Spleen (tissue), 7 donors: ENCODE results near the gene SSTR5.

Experiments used
- POLR2AphosphoS5 ChIP-seq, 3 donors: sonication (generic); formaldehyde crosslinking; IDR thresholded peaks; one replicate each; pipeline ENCODE4 v1.5.1; 2017; ENCODE audit warnings: antibody characterized with exemption in 3 of 3
- TF ChIP-seq, protein P1 (sequence below), 11 experiments: fragments of 200-600 bp in 7 of 11; fragments of 450-650 bp in 4 of 11; sonication (generic) in 4 of 11; IDR thresholded peaks in 8 of 11; conservative IDR thresholded peaks in 3 of 11; 1 replicate in 7 of 11; 2 replicates in 4 of 11; pipeline versions ENCODE4 v1.4.0 to v1.8.0; 2016 to 2021; ENCODE audit warnings: antibody characterized with exemption in 11 of 11, inconsistent platforms in 4 of 11, mild to moderate bottlenecking in 1 of 11
- donor health status: DM: no; HTN: no; CAD: no; lungs with moderate emphysema.
- donor health status: DM: no; HTN: no; CAD: no.
- donor health status: DM: no; HTN: no; CAD: no.

GRCh38 chr16:1124291-1124690, 51.7 kb downstream of the SSTR5 start:
- TF ChIP-seq, protein P1, sequence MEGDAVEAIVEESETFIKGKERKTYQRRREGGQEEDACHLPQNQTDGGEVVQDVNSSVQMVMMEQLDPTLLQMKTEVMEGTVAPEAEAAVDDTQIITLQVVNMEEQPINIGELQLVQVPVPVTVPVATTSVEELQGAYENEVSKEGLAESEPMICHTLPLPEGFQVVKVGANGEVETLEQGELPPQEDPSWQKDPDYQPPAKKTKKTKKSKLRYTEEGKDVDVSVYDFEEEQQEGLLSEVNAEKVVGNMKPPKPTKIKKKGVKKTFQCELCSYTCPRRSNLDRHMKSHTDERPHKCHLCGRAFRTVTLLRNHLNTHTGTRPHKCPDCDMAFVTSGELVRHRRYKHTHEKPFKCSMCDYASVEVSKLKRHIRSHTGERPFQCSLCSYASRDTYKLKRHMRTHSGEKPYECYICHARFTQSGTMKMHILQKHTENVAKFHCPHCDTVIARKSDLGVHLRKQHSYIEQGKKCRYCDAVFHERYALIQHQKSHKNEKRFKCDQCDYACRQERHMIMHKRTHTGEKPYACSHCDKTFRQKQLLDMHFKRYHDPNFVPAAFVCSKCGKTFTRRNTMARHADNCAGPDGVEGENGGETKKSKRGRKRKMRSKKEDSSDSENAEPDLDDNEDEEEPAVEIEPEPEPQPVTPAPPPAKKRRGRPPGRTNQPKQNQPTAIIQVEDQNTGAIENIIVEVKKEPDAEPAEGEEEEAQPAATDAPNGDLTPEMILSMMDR (IDR thresholded peaks at IDR 0.05 in 8 of 11, conservative IDR thresholded peaks at IDR 0.05 in 3 of 11) = no peak
- TF ChIP-seq POLR2AphosphoS5 (IDR thresholded peaks at IDR 0.05) = no peak
